Ishikawa (cell line): ENCODE results near the gene SNX22.

Experiments
- CEBPB ChIP-seq: IDR thresholded peaks from 2 replicates; pipeline ENCODE4 v1.6.1; 2012
- CREB1 ChIP-seq: IDR thresholded peaks from 2 replicates; pipeline ENCODE4 v1.6.1; 2012; ENCODE audit warnings: low read depth
- EGR1 ChIP-seq: IDR thresholded peaks from 2 replicates; pipeline ENCODE4 v1.6.1; 2012
- EP300 ChIP-seq: IDR thresholded peaks from 2 replicates; pipeline ENCODE4 v1.6.1; 2012; ENCODE audit warnings: borderline replicate concordance
- FOXM1 ChIP-seq: IDR thresholded peaks from 2 replicates; pipeline ENCODE4 v1.6.1; 2012; ENCODE audit warnings: low read depth, borderline replicate concordance
- MAX ChIP-seq: IDR thresholded peaks from 2 replicates; pipeline ENCODE4 v1.6.1; 2012
- NFIC ChIP-seq: IDR thresholded peaks from 2 replicates; pipeline ENCODE4 v1.6.1; 2012
- RAD21 ChIP-seq: IDR thresholded peaks from 2 replicates; pipeline ENCODE4 v1.6.1; 2012; ENCODE audit warnings: low read depth
- REST ChIP-seq: IDR thresholded peaks from 2 replicates; pipeline ENCODE4 v1.6.1; 2012; ENCODE audit warnings: low read depth, mild to moderate bottlenecking
- TAF1 ChIP-seq: IDR thresholded peaks from 2 replicates; pipeline ENCODE4 v1.6.1; 2012; ENCODE audit warnings: low read depth, mild to moderate bottlenecking
- TCF12 ChIP-seq: IDR thresholded peaks from 2 replicates; pipeline ENCODE4 v1.6.1; 2012; ENCODE audit warnings: low read depth
- TEAD4 ChIP-seq: IDR thresholded peaks from 2 replicates; pipeline ENCODE4 v1.6.1; 2012
- USF1 ChIP-seq: IDR thresholded peaks from 2 replicates; pipeline ENCODE4 v1.6.1; 2012
- YY1 ChIP-seq: IDR thresholded peaks from 2 replicates; pipeline ENCODE4 v1.6.1; 2012; ENCODE audit warnings: low read depth
- ZBTB7A ChIP-seq: IDR thresholded peaks from 2 replicates; pipeline ENCODE4 v1.6.1; 2012; ENCODE audit warnings: low read depth

The SNX22 gene

GRCh38 chr15:64125978-64126377 lies 25.6 kb upstream of the SNX22 start:
- TF ChIP-seq MAX: no peak
- no peak for TF ChIP-seq CREB1
- TF ChIP-seq USF1: no peak
- TF ChIP-seq RAD21: no peak
- TF ChIP-seq ZBTB7A: no peak
- TF ChIP-seq TEAD4: no peak
- TF ChIP-seq EGR1: no peak
- no peak for TF ChIP-seq CEBPB
- TF ChIP-seq TCF12: no peak

- no peak for TF ChIP-seq EP300
- TF ChIP-seq RAD21: no peak
- no peak for TF ChIP-seq USF1
- TF ChIP-seq CEBPB: no peak
- TF ChIP-seq EGR1: no peak
- TF ChIP-seq FOXM1: no peak
- TF ChIP-seq TAF1: no peak
- TF ChIP-seq TEAD4: no peak
- TF ChIP-seq TCF12: no peak
- no peak for TF ChIP-seq YY1
- no peak for TF ChIP-seq CREB1
- TF ChIP-seq ZBTB7A: no peak
- no peak for TF ChIP-seq REST
Measured at GRCh38 chr15:64127521-64128270, 23.8 kb upstream of the SNX22 start.

- TF ChIP-seq EGR1 (no peak), CREB1 (no peak), FOXM1 (no peak), CEBPB (no peak), MAX (no peak), REST (no peak), NFIC (no peak), EP300 (no peak), USF1 (no peak), YY1 (no peak), TAF1 (no peak), TEAD4 (no peak), RAD21 (no peak), ZBTB7A (no peak), TCF12 (no peak)
Measured at GRCh38 chr15:64130159-64130558, 21.4 kb upstream of the SNX22 start.

GRCh38 chr15:64131547-64131946 lies 20.0 kb upstream of the SNX22 start:
- TF ChIP-seq EGR1 (no peak), CREB1 (no peak), EP300 (no peak), TAF1 (no peak), RAD21 (no peak), YY1 (no peak), REST (no peak), TEAD4 (no peak), CEBPB (no peak), TCF12 (no peak), FOXM1 (no peak), USF1 (no peak), NFIC (no peak), ZBTB7A (no peak), MAX (no peak)
